GM12878 (cell line): ENCODE data around the gene CSTF1. TPM values are rescaled to one million over a fixed set of nuclear protein-coding genes. Genes with fewer than 3 reads are reported as not detected.

Experiments
- ATAC-seq: fragments of 200-7000 bp; cut with Tn5 transposase; 3 replicates; pipeline ENCODE4 v1.9.1; 2020; ENCODE audit warnings: mild to moderate bottlenecking, moderate library complexity
- BruUV-seq: library from RNA; stranded (reverse); fragments of 400-500 nt; replicated peaks from 2 replicates; lab custom pipeline; 2021; lab: Mats Ljungman, UMichigan
- CTCF ChIA-PET: fragments of 300-600 bp; sonication (Branson Sonifier 250); formaldehyde crosslinking; extraction: SDS; loops from one replicate; lab custom pipeline; 2021; ENCODE audit warnings: inconsistent platforms; lab: Yijun Ruan, JAX
- POLR2A ChIA-PET: fragments of 350-600 bp; formaldehyde crosslinking; extraction: SDS; loops from one replicate; lab custom pipeline; 2021; ENCODE audit warnings: inconsistent platforms; lab: Charles Lee
- RAD21 ChIA-PET: fragments of 300-600 bp; sonication (Branson Sonifier 250); formaldehyde crosslinking; loops from one replicate; lab custom pipeline; 2023; ENCODE audit warnings: antibody characterized with exemption; ENCODE audit not compliant: unreplicated experiment; lab: Charles Lee
- SMC1A ChIA-PET: fragments of 300-600 bp; sonication (Branson Sonifier 250); formaldehyde crosslinking; loops from one replicate; lab custom pipeline; 2023; ENCODE audit not compliant: unreplicated experiment, uncharacterized antibody; lab: Charles Lee
- DNase-seq: peaks from one replicate; pipeline ENCODE4 v3.0.0-alpha.2; 2011; ENCODE audit warnings: low read depth, low spot score
- FAIRE-seq: peaks from 3 replicates; lab custom pipeline; 2011; peaks lifted over from hg19 to GRCh38; lab: Jason Lieb, UNC
- H2AFZ ChIP-seq: 2 replicates; pipeline ENCODE4 v1.6.0; 2011; ENCODE audit warnings: low read depth, low read length, control low read depth; ENCODE audit not compliant: control insufficient read depth
- H3K27ac ChIP-seq: 2 replicates; pipeline ENCODE4 v1.5.1; 2011; ENCODE audit warnings: control low read depth; ENCODE audit not compliant: control insufficient read depth, insufficient read depth
- H3K27me3 ChIP-seq, 2 experiments: replicated peaks in 1 of 2; 2 replicates each; pipeline versions ENCODE4 v1.6.0 to v1.6.1; 2011; ENCODE audit warnings: low read length in 1 of 2; ENCODE audit not compliant: control insufficient read depth in 2 of 2, insufficient read depth in 2 of 2
- H3K36me3 ChIP-seq, 2 experiments: 2 replicates each; pipeline ENCODE4 v1.5.1; 2011; ENCODE audit warnings: low read length in 1 of 2; ENCODE audit not compliant: control insufficient read depth in 2 of 2, insufficient read depth in 2 of 2
- H3K4me1 ChIP-seq: 2 replicates; pipeline ENCODE4 v1.6.1; 2011; ENCODE audit warnings: mild to moderate bottlenecking, low read length, moderate library complexity, mixed read lengths; ENCODE audit not compliant: control insufficient read depth, insufficient read depth
- H3K4me2 ChIP-seq: 2 replicates; pipeline ENCODE4 v1.6.0; 2011; ENCODE audit warnings: control low read depth; ENCODE audit not compliant: control insufficient read depth, insufficient read depth
- H3K4me3 ChIP-seq: fragments of 200-600 bp; sonication (generic); 2 replicates; pipeline ENCODE4 v1.5.1; 2016
- H3K79me2 ChIP-seq: 2 replicates; pipeline ENCODE4 v1.6.0; 2011; ENCODE audit warnings: low read length; ENCODE audit not compliant: control insufficient read depth, insufficient read depth
- H3K9ac ChIP-seq: 2 replicates; pipeline ENCODE4 v1.8.0; 2011; ENCODE audit warnings: low read length, control low read depth, mixed read lengths; ENCODE audit not compliant: control insufficient read depth, insufficient read depth
- H3K9me3 ChIP-seq: replicated peaks from 3 replicates; pipeline ENCODE4 v1.5.1; 2011; ENCODE audit warnings: mild to moderate bottlenecking, low read length; ENCODE audit not compliant: control insufficient read depth, insufficient read depth
- H4K20me1 ChIP-seq: 2 replicates; pipeline ENCODE4 v1.6.0; 2011; ENCODE audit not compliant: control insufficient read depth, insufficient read depth
- ASH2L ChIP-seq: fragments of 300-600, 200-600 bp; sonication (generic); IDR thresholded peaks from 2 replicates; pipeline ENCODE4 v1.6.1; 2017; ENCODE audit warnings: low read depth, mild to moderate bottlenecking, borderline replicate concordance
- BCL3 ChIP-seq: IDR thresholded peaks from 2 replicates; pipeline ENCODE4 v1.6.1; 2011; ENCODE audit warnings: borderline replicate concordance, low read depth, mild to moderate bottlenecking, moderate library complexity, low read length; ENCODE audit not compliant: insufficient read depth, poor library complexity, severe bottlenecking
- MTA3 ChIP-seq: IDR thresholded peaks from 2 replicates; pipeline ENCODE4 v1.6.1; 2012; ENCODE audit warnings: low read length, inconsistent platforms, borderline replicate concordance
- MYB ChIP-seq: fragments of 150-350 bp; IDR thresholded peaks from 2 replicates; pipeline ENCODE4 v1.6.1; 2014; ENCODE audit warnings: mild to moderate bottlenecking, low read depth, low read length, borderline replicate concordance
- PRDM15 ChIP-seq: fragments of 450-650 bp; formaldehyde crosslinking; IDR thresholded peaks from 2 replicates; pipeline ENCODE4 v1.4.0; 2020; ENCODE audit warnings: mild to moderate bottlenecking, moderate library complexity
- in situ Hi-C: fragments of 300-500 bp; cut with MboI; formaldehyde crosslinking; loops from 9 replicates; pipeline ENCODE4 v1.14.3; 2018; ENCODE audit warnings: mixed read lengths
- intact Hi-C: fragments of 100-400 bp; cut with micrococcal nuclease; formaldehyde crosslinking; loops from one replicate; pipeline ENCODE4 v1.14.2; 2022; ENCODE audit not compliant: unreplicated experiment
- polyA plus RNA-seq, 11 experiments: library from polyadenylated mRNA; depleted of rRNA in 4 of 11; unstranded in 6 of 11; stranded (reverse) in 5 of 11; fragments of >200 nt; fragmentation: Nextera tagmentation in 4 of 11; fragmentation: Illumina TruSeq in 1 of 11; extraction: Ambion mirVana in 4 of 11; extraction: Trizol in 1 of 11; gene quantifications; 1 replicate in 1 of 11; 2 replicates in 10 of 11; pipeline versions ENCODE4 v1.2.1 to v1.2.3, GENCODE V29; 2011 to 2016; ENCODE audit warnings: inconsistent platforms in 2 of 11, missing spikeins in 2 of 11, low read depth in 1 of 11
- total RNA-seq, 4 experiments: library from RNA; depleted of rRNA in 3 of 4; stranded (reverse); fragments of >200 nt in 3 of 4; fragmentation: Illumina TruSeq in 1 of 4; extraction: Trizol in 1 of 4; gene quantifications; 2 replicates each; pipeline versions ENCODE4 v1.2.1 to v1.2.3, GENCODE V29; 2013 to 2021
- TF ChIP-seq, protein P1 (sequence below): IDR thresholded peaks from 2 replicates; pipeline ENCODE4 v1.6.1; 2012; ENCODE audit warnings: low read depth, low read length, improper control_type of control experiment

CSTF1 gene
- total and polyA plus RNA-seq, 10 of the 15 experiments (the other 5 are each of a cell fraction or from before 2014, with no cell fraction given), result 41.8 to 89.1 (median 50.1) TPM

DNA sequence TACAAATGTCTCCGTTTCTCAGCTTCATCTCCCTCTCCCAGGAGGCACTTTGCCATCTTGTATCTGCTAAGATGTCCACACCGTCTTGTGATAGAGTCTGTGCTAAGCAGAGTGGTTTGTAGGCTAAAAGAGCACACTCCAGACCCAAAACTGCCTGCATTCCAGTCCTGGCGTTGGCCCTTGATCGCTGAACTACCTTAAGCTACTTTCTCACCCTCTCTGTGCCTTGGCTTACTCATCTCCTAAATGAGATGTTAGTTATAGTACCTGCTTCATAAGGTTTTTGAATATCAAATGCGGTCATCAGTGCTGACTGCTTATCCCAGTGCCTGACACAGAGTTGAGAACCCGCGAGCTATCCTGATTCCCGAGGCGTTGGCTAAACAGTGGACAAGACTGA, 33.6 kb downstream of the CSTF1 start (continued):
- TF ChIP-seq BCL3 (no peak), MTA3 (no peak)

GRCh38 chr20:56426926-56427325, 34.5 kb downstream of the CSTF1 start:
- H3K27me3 ChIP-seq, result no peaks in the 10 kb centered on the region
- no peaks in the 10 kb centered on the region for H3K79me2 ChIP-seq
- no peak overlapping the region for H3K27ac ChIP-seq
- intact Hi-C loops, result no loop called here
- H3K4me2 ChIP-seq, result no peak overlapping the region
- POLR2A ChIA-PET, result no interaction called here
- SMC1A ChIA-PET, result no interaction called here
- DNase-seq, result no peak
- H3K4me1 ChIP-seq, result peaks cover 14% of the 10 kb centered on the region
- no peak for FAIRE-seq
- CTCF ChIA-PET, result interaction anchor here (0.5 to 1.3 kb wide), 3 partner anchors 13 to 89 kb away, joined by 3 read pairs; no protein-coding TSS in a partner anchor
- no peak for ATAC-seq
- H3K36me3 ChIP-seq, result no peaks in the 10 kb centered on the region
- H2AFZ ChIP-seq, result no peak overlapping the region
- RAD21 ChIA-PET, result interaction anchor here (0.6 kb wide), 1 partner anchor 14 kb away, joined by 3 read pairs; no protein-coding TSS in a partner anchor
- BruUV-seq, result no TSS peak
- no peak overlapping the region for H3K4me3 ChIP-seq
- no peak overlapping the region for H3K9ac ChIP-seq
- no peaks in the 10 kb centered on the region for H4K20me1 ChIP-seq
- in situ Hi-C loops, result no loop called here
- H3K9me3 ChIP-seq, result no peaks in the 10 kb centered on the region
- TF ChIP-seq, protein P1, sequence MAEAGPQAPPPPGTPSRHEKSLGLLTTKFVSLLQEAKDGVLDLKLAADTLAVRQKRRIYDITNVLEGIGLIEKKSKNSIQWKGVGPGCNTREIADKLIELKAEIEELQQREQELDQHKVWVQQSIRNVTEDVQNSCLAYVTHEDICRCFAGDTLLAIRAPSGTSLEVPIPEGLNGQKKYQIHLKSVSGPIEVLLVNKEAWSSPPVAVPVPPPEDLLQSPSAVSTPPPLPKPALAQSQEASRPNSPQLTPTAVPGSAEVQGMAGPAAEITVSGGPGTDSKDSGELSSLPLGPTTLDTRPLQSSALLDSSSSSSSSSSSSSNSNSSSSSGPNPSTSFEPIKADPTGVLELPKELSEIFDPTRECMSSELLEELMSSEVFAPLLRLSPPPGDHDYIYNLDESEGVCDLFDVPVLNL, result no peak
- no peak for TF ChIP-seq PRDM15
- no peak for TF ChIP-seq ASH2L
- no peak for TF ChIP-seq MYB
